ENCODE data around the gene LYRM4.

GRCh38 chr6:5290500-5290899, 29.8 kb upstream of the LYRM4 start:
- TF ChIP-seq CTCF (IDR thresholded peaks at IDR 0.05; ENCODE audit: low read depth, low read length) (no peak), EZH2phosphoT487 (IDR thresholded peaks at IDR 0.05; ENCODE audit: low read depth) (no peak)
